HPDE6-E6E7 (cell line): Measurements from ENCODE around the gene FXYD5.
"Not testable (repeated sequence)": the region's sequence is repeated elsewhere in the genome, so short reads cannot be mapped to it uniquely, and the experiment has no call there.

Experiments used
- DNase-seq: peaks from one replicate; pipeline ENCODE4 v3.0.0; 2011; ENCODE audit warnings: missing footprints; ENCODE audit errors: extremely low spot score

Gene FXYD5

GRCh38 chr19:35177377-35178274 is 23.1 kb downstream of the FXYD5 start:
- DNase-seq: no peak

- DNase-seq: no peak
Measured at GRCh38 chr19:35178701-35179100, 24.2 kb downstream of the FXYD5 start.

GRCh38 chr19:35179830-35180229 is 25.3 kb downstream of the FXYD5 start:
- DNase-seq: no peak

- no peak for DNase-seq
Measured at GRCh38 chr19:35181387-35181786, 26.9 kb downstream of the FXYD5 start.

- no peak for DNase-seq
Measured at GRCh38 chr19:35184267-35184666, 29.7 kb downstream of the FXYD5 start.

- DNase-seq: no peak
Measured at GRCh38 chr19:35184884-35185283, 30.3 kb downstream of the FXYD5 start.

- DNase-seq: no peak
Measured at GRCh38 chr19:35194012-35194984, 39.8 kb downstream of the FXYD5 start.

GRCh38 chr19:35195830-35196229 is 41.3 kb downstream of the FXYD5 start:
- DNase-seq: no peak

GRCh38 chr19:35196861-35197260 is 42.3 kb downstream of the FXYD5 start:
- not testable (repeated sequence) for DNase-seq

- no peak for DNase-seq
Measured at GRCh38 chr19:35199481-35199880, 44.9 kb downstream of the FXYD5 start.

GRCh38 chr19:35202722-35203688 is 48.5 kb downstream of the FXYD5 start:
- DNase-seq: no peak

GRCh38 chr19:35204799-35205732 is 50.5 kb downstream of the FXYD5 start:
- DNase-seq: no peak

GRCh38 chr19:35205733-35206323 is 51.3 kb downstream of the FXYD5 start:
- DNase-seq: no peak

GRCh38 chr19:35206379-35206778 is 51.8 kb downstream of the FXYD5 start:
- no peak for DNase-seq

- no peak for DNase-seq
Measured at GRCh38 chr19:35206855-35207254, 52.3 kb downstream of the FXYD5 start.

- DNase-seq: no peak
Measured at GRCh38 chr19:35207391-35207871, 52.9 kb downstream of the FXYD5 start.

GRCh38 chr19:35208121-35208520 is 53.6 kb downstream of the FXYD5 start:
- DNase-seq: no peak

GRCh38 chr19:35209646-35210045 is 55.1 kb downstream of the FXYD5 start:
- DNase-seq: no peak

GRCh38 chr19:35211545-35212230 is 57.2 kb downstream of the FXYD5 start:
- DNase-seq: no peak
